ENCODE results near the gene NDC80. TPM values are rescaled to one million over a fixed set of nuclear protein-coding genes. Genes with fewer than 3 reads are reported as not detected.
A peak's percentile ranks its signal among the peaks of the same experiment; 100 is the strongest.
"Not testable (repeated sequence)": the region's sequence is repeated elsewhere in the genome, so short reads cannot be mapped to it uniquely, and the experiment has no call there.

Gene NDC80
- total RNA-seq, 1 donor, result 8.6 TPM

DNA sequence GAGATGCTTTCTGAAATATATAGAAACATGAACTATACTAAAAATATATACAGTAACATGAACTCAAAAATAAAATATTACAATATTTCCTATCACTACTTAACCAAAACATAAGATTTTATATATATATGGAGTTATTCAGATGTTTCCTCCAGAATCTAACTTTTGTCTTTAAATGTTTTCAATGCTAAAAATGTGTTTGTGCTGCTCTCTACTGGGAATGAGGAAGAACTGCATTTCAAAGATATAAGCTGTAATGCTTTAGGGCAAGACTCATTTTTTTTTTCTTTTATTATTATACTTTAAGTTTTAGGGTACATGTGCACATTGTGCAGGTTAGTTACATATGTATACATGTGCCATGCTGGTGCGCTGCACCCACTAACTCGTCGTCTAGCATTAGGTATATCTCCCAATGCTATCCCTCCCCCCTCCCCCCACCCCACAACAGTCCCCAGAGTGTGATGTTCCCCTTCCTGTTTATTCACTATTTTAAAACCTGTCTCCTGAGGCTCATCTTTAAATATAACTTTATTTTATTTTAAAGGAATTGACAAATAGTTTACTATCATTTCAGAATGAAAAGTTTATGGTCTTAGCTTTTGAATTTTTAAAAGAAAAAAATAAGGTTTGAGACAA lies 29.3 kb upstream of the NDC80 start:
- H3K27me3 ChIP-seq (ENCODE audit: insufficient read depth, low read length); H3K4me3 ChIP-seq (ENCODE audit: low read length); H3K9me3 ChIP-seq (ENCODE audit: low read depth, low read length); H3K4me1 ChIP-seq (ENCODE audit: insufficient read depth, low read length): not testable (repeated sequence)

DNA sequence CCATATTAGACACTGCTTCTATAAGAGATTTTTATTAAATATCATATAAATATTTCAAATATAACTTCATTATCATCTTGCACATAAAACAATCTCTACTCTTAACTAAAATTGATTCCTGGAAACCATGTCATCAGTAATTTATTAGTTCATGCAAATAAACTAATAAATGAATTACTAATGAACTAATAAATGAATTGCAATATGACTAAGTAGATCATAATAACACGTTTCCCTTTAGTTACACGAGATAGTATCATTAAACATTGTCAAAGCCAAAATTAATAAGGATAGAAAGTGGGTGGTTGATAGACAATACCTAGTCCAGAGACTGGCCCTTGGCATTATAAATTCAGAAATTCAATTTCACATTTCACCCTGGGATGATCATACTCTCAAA lies 26.2 kb upstream of the NDC80 start:
- Histone ChIP-seq H3K4me3 (ENCODE audit: low read length) (no peak overlapping the region), H3K27me3 (ENCODE audit: insufficient read depth, low read length) (no peaks in the 10 kb centered on the region), H3K4me1 (ENCODE audit: insufficient read depth, low read length) (no peaks in the 10 kb centered on the region), H3K9me3 (ENCODE audit: low read depth, low read length) (no peaks in the 10 kb centered on the region)

DNA sequence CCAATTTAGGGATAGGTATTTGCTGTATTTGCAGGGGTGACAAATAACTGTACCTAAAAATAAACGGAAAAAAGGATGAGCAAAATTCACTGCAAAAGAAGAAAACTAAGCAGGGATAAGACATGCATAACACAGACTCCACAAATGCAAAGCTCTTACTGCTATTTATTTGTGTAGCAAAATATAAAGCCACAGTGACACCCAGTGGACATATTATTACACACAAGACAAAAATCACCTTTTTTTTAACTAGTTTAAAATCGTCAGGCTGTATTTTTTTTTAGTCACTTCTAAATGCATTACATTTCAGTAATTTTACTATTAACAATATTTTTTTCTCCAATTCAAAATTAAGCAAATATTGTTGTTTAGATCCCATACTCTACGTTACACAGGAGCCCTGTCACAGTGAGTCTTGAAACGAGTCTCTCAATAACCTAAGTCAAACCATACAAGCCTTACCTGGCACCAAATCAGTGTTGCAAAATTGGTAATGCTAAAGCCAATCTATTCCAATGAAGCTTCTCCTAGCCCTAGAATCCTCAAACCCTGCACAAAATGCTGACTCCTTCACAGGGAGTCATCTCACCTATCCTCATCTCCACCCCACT lies 23.8 kb upstream of the NDC80 start:
- H3K4me1 ChIP-seq (ENCODE audit: insufficient read depth, low read length), result no peaks in the 10 kb centered on the region
- no peaks in the 10 kb centered on the region for H3K27me3 ChIP-seq (ENCODE audit: insufficient read depth, low read length)
- no peaks in the 10 kb centered on the region for H3K9me3 ChIP-seq (ENCODE audit: low read depth, low read length)
- H3K4me3 ChIP-seq (ENCODE audit: low read length), result no peak overlapping the region

- no peaks in the 10 kb centered on the region for H3K9me3 ChIP-seq (ENCODE audit: low read depth, low read length)
- H3K4me3 ChIP-seq (ENCODE audit: low read length), result no peak overlapping the region
- no peaks in the 10 kb centered on the region for H3K4me1 ChIP-seq (ENCODE audit: insufficient read depth, low read length)
- H3K27me3 ChIP-seq (ENCODE audit: insufficient read depth, low read length), result no peaks in the 10 kb centered on the region
These were observed 21.9 kb upstream of the NDC80 start for GRCh38 chr18:2549462-2549861.

DNA sequence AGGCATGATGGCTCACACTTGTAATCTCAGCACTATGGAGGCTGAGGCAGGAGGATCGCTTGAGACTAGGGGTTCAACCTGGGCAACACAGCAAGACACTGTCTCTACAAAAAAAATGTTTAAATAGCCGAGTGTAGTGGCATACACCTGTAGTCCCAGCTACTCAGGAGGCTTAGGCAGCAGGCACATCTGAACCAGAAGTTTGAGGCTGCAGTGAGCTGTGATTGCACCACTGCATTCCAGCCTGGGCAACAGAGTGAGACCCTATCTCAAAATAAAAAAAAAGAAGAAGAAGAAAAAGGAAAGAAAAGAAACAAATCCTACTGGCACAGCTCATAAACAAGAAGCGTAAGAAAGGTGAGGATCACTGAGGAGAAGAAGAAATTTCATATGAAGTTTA lies 19.9 kb upstream of the NDC80 start:
- Histone ChIP-seq H3K4me1 (ENCODE audit: insufficient read depth, low read length) (no peaks in the 10 kb centered on the region), H3K27me3 (ENCODE audit: insufficient read depth, low read length) (no peaks in the 10 kb centered on the region), H3K9me3 (ENCODE audit: low read depth, low read length) (no peaks in the 10 kb centered on the region), H3K4me3 (ENCODE audit: low read length) (no peak overlapping the region)

- Histone ChIP-seq H3K4me3 (ENCODE audit: low read length) (no peak overlapping the region), H3K27me3 (ENCODE audit: insufficient read depth, low read length) (no peaks in the 10 kb centered on the region), H3K9me3 (ENCODE audit: low read depth, low read length) (no peaks in the 10 kb centered on the region), H3K4me1 (ENCODE audit: insufficient read depth, low read length) (no peaks in the 10 kb centered on the region)
These were observed 16.7 kb upstream of the NDC80 start for GRCh38 chr18:2554696-2555095.

- Histone ChIP-seq H3K4me1 (ENCODE audit: insufficient read depth, low read length) (no peaks in the 10 kb centered on the region), H3K4me3 (ENCODE audit: low read length) (no peak overlapping the region), H3K9me3 (ENCODE audit: low read depth, low read length) (no peaks in the 10 kb centered on the region), H3K27me3 (ENCODE audit: insufficient read depth, low read length) (no peaks in the 10 kb centered on the region)
These were observed 15.5 kb upstream of the NDC80 start for GRCh38 chr18:2555895-2556294.

GRCh38 chr18:2557536-2557935 lies 13.8 kb upstream of the NDC80 start:
- Histone ChIP-seq H3K27me3 (ENCODE audit: insufficient read depth, low read length) (no peaks in the 10 kb centered on the region), H3K4me3 (ENCODE audit: low read length) (no peak overlapping the region), H3K9me3 (ENCODE audit: low read depth, low read length) (no peaks in the 10 kb centered on the region), H3K4me1 (ENCODE audit: insufficient read depth, low read length) (no peaks in the 10 kb centered on the region)

- Histone ChIP-seq H3K4me3 (ENCODE audit: low read length) (no peak overlapping the region), H3K4me1 (ENCODE audit: insufficient read depth, low read length) (no peaks in the 10 kb centered on the region), H3K9me3 (ENCODE audit: low read depth, low read length) (no peaks in the 10 kb centered on the region), H3K27me3 (ENCODE audit: insufficient read depth, low read length) (no peaks in the 10 kb centered on the region)
These were observed 12.1 kb upstream of the NDC80 start for GRCh38 chr18:2559249-2559648.

DNA sequence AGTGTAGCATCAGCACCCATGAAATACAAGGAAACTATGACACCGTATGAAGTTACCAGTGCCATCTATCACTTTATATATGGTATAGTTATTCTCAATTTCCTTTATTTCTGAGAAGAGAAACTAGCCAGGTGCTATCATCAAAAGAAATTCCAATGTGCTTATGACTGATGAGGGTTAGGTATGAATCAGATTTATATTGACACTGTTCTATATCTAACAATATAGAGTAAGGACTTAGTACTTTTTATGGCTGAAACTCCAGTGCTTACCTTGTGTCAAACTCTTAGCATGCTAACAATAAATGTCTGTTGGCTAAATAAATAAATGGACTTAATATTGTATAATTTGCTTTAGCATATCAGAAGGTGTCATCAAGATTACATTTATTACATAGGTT lies 7.0 kb upstream of the NDC80 start:
- Histone ChIP-seq H3K27me3 (ENCODE audit: insufficient read depth, low read length) (no peaks in the 10 kb centered on the region), H3K4me3 (ENCODE audit: low read length) (no peak overlapping the region), H3K4me1 (ENCODE audit: insufficient read depth, low read length) (peaks cover under 1% of the 10 kb centered on the region)

GRCh38 chr18:2568129-2568528 lies 3.2 kb upstream of the NDC80 start:
- no peaks in the 10 kb centered on the region for H3K27me3 ChIP-seq (ENCODE audit: insufficient read depth, low read length)
- no peaks in the 10 kb centered on the region for H3K9me3 ChIP-seq (ENCODE audit: low read depth, low read length)

More for the DNA sequence above, 7.0 kb upstream of the NDC80 start:
- H3K9me3 ChIP-seq (ENCODE audit: low read depth, low read length), result no peaks in the 10 kb centered on the region

DNA sequence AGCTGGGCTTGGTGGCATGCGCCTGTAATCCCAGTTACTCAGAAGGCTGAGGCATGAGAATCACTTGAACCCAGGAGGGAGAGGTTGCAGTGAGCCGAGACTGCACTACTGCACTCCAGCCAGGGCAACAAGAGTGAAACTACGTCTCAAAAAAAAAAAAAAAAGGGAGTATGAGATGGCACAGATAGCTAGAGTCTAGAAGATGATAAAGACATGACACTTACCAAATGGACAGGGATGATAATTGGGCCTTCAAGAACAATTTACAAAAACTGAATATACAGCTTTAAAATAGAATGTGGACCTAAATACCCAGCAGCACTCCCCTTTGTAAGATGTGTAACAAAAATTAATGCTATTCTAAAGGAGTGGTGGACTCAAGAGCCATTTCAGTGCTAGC lies 2.8 kb upstream of the NDC80 start:
- Histone ChIP-seq H3K9me3 (ENCODE audit: low read depth, low read length) (no peaks in the 10 kb centered on the region), H3K4me3 (ENCODE audit: low read length) (no peak overlapping the region), H3K4me1 (ENCODE audit: insufficient read depth, low read length) (peaks cover 34% of the 10 kb centered on the region)

More at GRCh38 chr18:2568129-2568528, 3.2 kb upstream of the NDC80 start:
- H3K4me3 ChIP-seq (ENCODE audit: low read length), result no peak overlapping the region
- H3K4me1 ChIP-seq (ENCODE audit: insufficient read depth, low read length), result peaks cover 31% of the 10 kb centered on the region

GRCh38 chr18:2569338-2570207 lies 1.8 kb upstream of the NDC80 start:
- H3K27me3 ChIP-seq (ENCODE audit: insufficient read depth, low read length), result no peaks in the 10 kb centered on the region
- H3K9me3 ChIP-seq (ENCODE audit: low read depth, low read length), result no peaks in the 10 kb centered on the region
- peaks cover 34% of the 10 kb centered on the region for H3K4me1 ChIP-seq (ENCODE audit: insufficient read depth, low read length)
- no peak overlapping the region for H3K4me3 ChIP-seq (ENCODE audit: low read length)

More for the DNA sequence above, 2.8 kb upstream of the NDC80 start:
- H3K27me3 ChIP-seq (ENCODE audit: insufficient read depth, low read length), result no peaks in the 10 kb centered on the region

DNA sequence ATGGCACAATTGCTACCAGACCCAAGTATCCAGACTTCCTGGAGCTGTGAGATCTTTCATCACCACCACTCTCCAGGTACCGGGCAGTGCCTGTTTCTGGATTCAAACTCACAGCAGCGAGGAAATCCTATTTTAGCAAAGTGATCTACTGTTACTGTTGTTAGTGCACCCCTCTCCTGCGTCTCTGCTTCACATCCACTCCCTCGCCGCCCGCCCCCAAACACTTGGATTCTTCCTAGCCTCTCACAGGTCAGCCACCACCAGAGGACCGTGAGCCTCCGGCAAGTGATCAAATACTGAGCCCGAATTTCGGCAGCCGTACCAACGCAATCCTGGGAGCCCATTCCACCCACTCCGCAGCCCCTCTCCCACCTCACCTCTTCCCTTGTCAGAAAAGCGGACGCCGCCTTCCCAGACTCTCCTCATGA lies 571 bp upstream of the NDC80 start:
- Histone ChIP-seq H3K4me1 (ENCODE audit: insufficient read depth, low read length) (peaks cover 34% of the 10 kb centered on the region), H3K4me3 (ENCODE audit: low read length) (peak overlapping the region; percentile 82), H3K9me3 (ENCODE audit: low read depth, low read length) (no peaks in the 10 kb centered on the region), H3K27me3 (ENCODE audit: insufficient read depth, low read length) (no peaks in the 10 kb centered on the region)

DNA sequence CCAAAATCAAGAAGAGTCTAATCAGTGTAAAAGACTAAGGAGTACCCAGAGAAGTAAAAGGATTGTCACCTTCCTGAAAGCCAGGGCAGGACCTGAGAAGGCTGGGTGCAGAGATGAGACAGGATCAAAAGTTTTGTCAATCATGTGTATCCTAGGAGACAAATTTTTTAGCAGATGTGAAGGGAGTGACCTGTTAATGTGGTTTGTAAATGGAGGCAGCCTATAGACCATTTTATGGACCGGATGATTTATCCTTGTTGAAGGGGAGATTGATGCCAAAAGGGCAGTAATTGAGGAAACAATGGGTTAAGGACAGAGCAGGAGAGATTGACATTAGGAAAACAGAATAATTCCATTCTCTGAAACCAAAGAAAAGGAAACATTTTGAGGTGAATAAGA lies 813 bp downstream of the NDC80 start:
- peaks cover 34% of the 10 kb centered on the region for H3K4me1 ChIP-seq (ENCODE audit: insufficient read depth, low read length)
- H3K4me3 ChIP-seq (ENCODE audit: low read length), result peak overlapping the region; percentile 82
- H3K27me3 ChIP-seq (ENCODE audit: insufficient read depth, low read length), result no peaks in the 10 kb centered on the region
- H3K9me3 ChIP-seq (ENCODE audit: low read depth, low read length), result no peaks in the 10 kb centered on the region
